Neural progenitor cell (in vitro differentiated cells): ENCODE data around the gene SSBP4. TPM values are rescaled to one million over a fixed set of nuclear protein-coding genes. Genes with fewer than 3 reads are reported as not detected.

Source experiments
- DNase-seq: peaks from one replicate; pipeline ENCODE4 v3.0.0-alpha.2; 2016; ENCODE audit warnings: low spot score
- H2AFZ ChIP-seq: fragments of 200-600 bp; sonication (generic); replicated peaks from 2 replicates; pipeline ENCODE4 v1.6.1; 2016; ENCODE audit warnings: antibody characterized with exemption
- H3F3A ChIP-seq: fragments of 200-600 bp; sonication (generic); 2 replicates; pipeline ENCODE4 v1.6.1; 2016; ENCODE audit warnings: antibody characterized with exemption, low read depth
- H3K27ac ChIP-seq: fragments of 200-600 bp; sonication (generic); 2 replicates; pipeline ENCODE4 v1.5.1; 2016; ENCODE audit warnings: mild to moderate bottlenecking
- H3K27me3 ChIP-seq: fragments of 200-600 bp; sonication (generic); 2 replicates; pipeline ENCODE4 v1.6.1; 2016; ENCODE audit warnings: mild to moderate bottlenecking, moderate library complexity
- H3K36me3 ChIP-seq: fragments of 200-600 bp; sonication (generic); 2 replicates; pipeline ENCODE4 v1.5.1; 2016
- H3K4me1 ChIP-seq: fragments of 200-600 bp; sonication (generic); 2 replicates; pipeline ENCODE4 v1.6.1; 2016; ENCODE audit warnings: mixed run types
- H3K4me2 ChIP-seq: fragments of 200-600 bp; sonication (generic); 2 replicates; pipeline ENCODE4 v1.6.1; 2016
- H3K4me3 ChIP-seq: fragments of 200-600 bp; sonication (generic); 2 replicates; pipeline ENCODE4 v1.5.1; 2016
- H3K79me2 ChIP-seq: fragments of 200-600 bp; sonication (generic); 2 replicates; pipeline ENCODE4 v1.6.1; 2016; ENCODE audit warnings: low read depth
- H3K9ac ChIP-seq: fragments of 200-600 bp; sonication (generic); 2 replicates; pipeline ENCODE4 v1.6.1; 2016
- H3K9me3 ChIP-seq: fragments of 200-600 bp; sonication (generic); 2 replicates; pipeline ENCODE4 v1.5.1; 2016; ENCODE audit warnings: low read depth
- H4K20me1 ChIP-seq: fragments of 200-600 bp; sonication (generic); 2 replicates; pipeline ENCODE4 v1.6.1; 2016; ENCODE audit warnings: low read depth
- H3K27ac Mint-ChIP-seq: 3 replicates; pipeline ENCODE4 v1.8.0; 2021; ENCODE audit warnings: mixed read lengths
- H3K27me3 Mint-ChIP-seq: 2 replicates; pipeline ENCODE4 v1.8.0; 2022; ENCODE audit warnings: low read depth, mild to moderate bottlenecking, inconsistent platforms, moderate library complexity, mixed read lengths; ENCODE audit not compliant: insufficient read depth
- H3K36me3 Mint-ChIP-seq: 3 replicates; pipeline ENCODE4 v1.8.0; 2021; ENCODE audit warnings: mixed read lengths
- H3K4me1 Mint-ChIP-seq: 3 replicates; pipeline ENCODE4 v1.8.0; 2021; ENCODE audit warnings: mixed read lengths
- H3K4me3 Mint-ChIP-seq: 3 replicates; pipeline ENCODE4 v1.8.0; 2021; ENCODE audit warnings: mild to moderate bottlenecking, moderate library complexity, mixed read lengths
- H3K9me3 Mint-ChIP-seq: 3 replicates; pipeline ENCODE4 v1.8.0; 2020; ENCODE audit warnings: mixed read lengths
- EZH2 ChIP-seq: fragments of 200-600 bp; sonication (generic); IDR thresholded peaks from 2 replicates; pipeline ENCODE4 v1.6.1; 2017; ENCODE audit warnings: antibody characterized with exemption, mild to moderate bottlenecking, moderate library complexity
- EZH2phosphoT487 ChIP-seq: fragments of 200-600 bp; sonication (generic); IDR thresholded peaks from 2 replicates; pipeline ENCODE4 v1.6.1; 2017; ENCODE audit warnings: antibody characterized with exemption
- total RNA-seq: library from RNA; depleted of rRNA; stranded (reverse); fragments of >200 nt; gene quantifications from 2 replicates; pipeline ENCODE4 v1.2.3, GENCODE V29; 2015; ENCODE audit warnings: low replicate concordance
- TF ChIP-seq, protein P1 (sequence below): fragments of 200-600 bp; sonication (generic); IDR thresholded peaks from 2 replicates; pipeline ENCODE4 v1.5.1; 2017; ENCODE audit warnings: antibody characterized with exemption, mild to moderate bottlenecking

The SSBP4 gene
- total RNA-seq, 1 donor from 2014 or later, result 21.1 TPM

DNA sequence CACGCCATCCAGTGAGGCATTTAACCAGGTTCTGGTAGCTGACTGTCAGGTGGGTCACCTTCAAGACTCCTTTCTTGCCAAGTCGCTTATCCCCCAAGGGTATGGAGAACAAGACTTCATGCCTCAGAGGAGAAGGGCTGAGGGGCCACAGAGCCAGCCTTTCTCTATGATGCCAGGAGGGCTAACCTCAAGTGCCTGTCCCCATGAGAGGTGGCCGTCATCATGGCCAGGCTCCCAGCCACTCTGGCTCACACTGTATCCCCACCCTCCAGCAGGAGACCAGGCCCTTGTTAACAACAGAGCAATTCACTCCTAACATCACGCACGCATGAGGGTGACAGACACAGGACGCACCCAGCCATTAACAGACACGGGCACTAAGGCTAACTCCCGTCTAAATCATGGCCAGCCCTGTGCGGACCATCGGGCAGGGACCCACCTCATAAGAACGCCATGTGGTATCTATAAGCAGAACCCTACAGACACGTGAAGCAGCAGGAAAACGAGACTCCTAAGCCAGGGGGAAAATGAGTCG is 57.4 kb downstream of the SSBP4 start:
- Mint-ChIP-seq H3K4me3 (peak overlapping the region; percentile 12), H3K27me3 (no peaks in the 10 kb centered on the region), H3K36me3 (peaks cover 7% of the 10 kb centered on the region), H3K27ac (peak overlapping the region; percentile 7), H3K9me3 (peaks cover 6% of the 10 kb centered on the region), H3K4me1 (peaks cover 22% of the 10 kb centered on the region)
- Histone ChIP-seq H3K9ac (no peak overlapping the region), H3K27ac (no peak overlapping the region), H3F3A (no peaks in the 10 kb centered on the region), H3K79me2 (peaks cover 9% of the 10 kb centered on the region), H3K36me3 (no peaks in the 10 kb centered on the region), H3K4me3 (no peak overlapping the region), H2AFZ (no peak overlapping the region), H3K4me1 (no peaks in the 10 kb centered on the region), H4K20me1 (peaks cover 34% of the 10 kb centered on the region), H3K9me3 (no peaks in the 10 kb centered on the region), H3K27me3 (no peaks in the 10 kb centered on the region), H3K4me2 (no peak overlapping the region)
- TF ChIP-seq EZH2phosphoT487 (no peak), EZH2 (no peak)
- TF ChIP-seq, protein P1, sequence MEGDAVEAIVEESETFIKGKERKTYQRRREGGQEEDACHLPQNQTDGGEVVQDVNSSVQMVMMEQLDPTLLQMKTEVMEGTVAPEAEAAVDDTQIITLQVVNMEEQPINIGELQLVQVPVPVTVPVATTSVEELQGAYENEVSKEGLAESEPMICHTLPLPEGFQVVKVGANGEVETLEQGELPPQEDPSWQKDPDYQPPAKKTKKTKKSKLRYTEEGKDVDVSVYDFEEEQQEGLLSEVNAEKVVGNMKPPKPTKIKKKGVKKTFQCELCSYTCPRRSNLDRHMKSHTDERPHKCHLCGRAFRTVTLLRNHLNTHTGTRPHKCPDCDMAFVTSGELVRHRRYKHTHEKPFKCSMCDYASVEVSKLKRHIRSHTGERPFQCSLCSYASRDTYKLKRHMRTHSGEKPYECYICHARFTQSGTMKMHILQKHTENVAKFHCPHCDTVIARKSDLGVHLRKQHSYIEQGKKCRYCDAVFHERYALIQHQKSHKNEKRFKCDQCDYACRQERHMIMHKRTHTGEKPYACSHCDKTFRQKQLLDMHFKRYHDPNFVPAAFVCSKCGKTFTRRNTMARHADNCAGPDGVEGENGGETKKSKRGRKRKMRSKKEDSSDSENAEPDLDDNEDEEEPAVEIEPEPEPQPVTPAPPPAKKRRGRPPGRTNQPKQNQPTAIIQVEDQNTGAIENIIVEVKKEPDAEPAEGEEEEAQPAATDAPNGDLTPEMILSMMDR, result no peak
- DNase-seq, result no peak

DNA sequence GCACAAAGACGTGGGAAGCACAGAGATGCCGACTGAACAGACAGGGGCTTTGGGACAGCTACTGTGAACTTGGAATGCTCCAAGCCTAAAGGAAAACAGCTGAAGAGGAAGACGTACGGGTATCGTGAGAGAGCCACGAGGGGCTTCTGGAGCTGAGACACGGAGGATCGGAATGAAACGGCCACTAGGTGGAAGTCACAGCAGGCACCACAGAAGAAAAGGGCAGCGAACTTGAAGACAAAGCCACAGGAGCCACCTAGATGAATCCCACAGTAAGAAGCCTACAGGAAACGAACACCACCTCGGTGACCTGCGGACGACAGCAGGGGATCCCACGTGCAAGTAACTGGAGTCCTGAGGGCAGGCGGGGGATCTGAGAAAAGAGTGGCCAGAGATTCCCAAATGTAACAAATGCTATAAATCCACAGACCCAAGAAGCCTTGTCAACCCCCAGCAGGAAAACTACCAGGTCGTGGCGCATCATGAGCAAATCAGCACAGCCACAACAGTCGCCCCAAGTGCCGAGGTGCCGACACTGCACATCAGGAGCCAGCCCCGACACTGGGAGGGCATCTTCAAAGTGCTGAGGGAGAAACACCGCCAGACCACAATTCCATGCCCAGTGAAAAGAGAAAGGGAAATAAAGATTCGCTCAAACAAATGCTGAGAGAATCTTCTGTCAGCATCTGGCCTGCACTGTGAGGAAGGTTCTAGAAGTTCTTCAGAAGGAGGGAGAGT is 58.0 kb downstream of the SSBP4 start:
- Mint-ChIP-seq H3K4me3 (peak overlapping the region; percentile 11), H3K9me3 (peaks cover 6% of the 10 kb centered on the region), H3K27ac (peak overlapping the region; percentile 7), H3K4me1 (peaks cover 22% of the 10 kb centered on the region), H3K36me3 (peaks cover 7% of the 10 kb centered on the region), H3K27me3 (no peaks in the 10 kb centered on the region)
- Histone ChIP-seq H3K4me1 (no peaks in the 10 kb centered on the region), H3F3A (no peaks in the 10 kb centered on the region), H3K4me2 (no peak overlapping the region), H3K27me3 (no peaks in the 10 kb centered on the region), H3K27ac (no peak overlapping the region), H3K9me3 (no peaks in the 10 kb centered on the region), H4K20me1 (peaks cover 34% of the 10 kb centered on the region), H3K36me3 (no peaks in the 10 kb centered on the region), H3K9ac (no peak overlapping the region), H2AFZ (no peak overlapping the region), H3K4me3 (no peak overlapping the region), H3K79me2 (peaks cover 9% of the 10 kb centered on the region)
- TF ChIP-seq, protein P1, result peak; percentile 15
- TF ChIP-seq EZH2 (no peak), EZH2phosphoT487 (no peak)
- no peak for DNase-seq

DNA sequence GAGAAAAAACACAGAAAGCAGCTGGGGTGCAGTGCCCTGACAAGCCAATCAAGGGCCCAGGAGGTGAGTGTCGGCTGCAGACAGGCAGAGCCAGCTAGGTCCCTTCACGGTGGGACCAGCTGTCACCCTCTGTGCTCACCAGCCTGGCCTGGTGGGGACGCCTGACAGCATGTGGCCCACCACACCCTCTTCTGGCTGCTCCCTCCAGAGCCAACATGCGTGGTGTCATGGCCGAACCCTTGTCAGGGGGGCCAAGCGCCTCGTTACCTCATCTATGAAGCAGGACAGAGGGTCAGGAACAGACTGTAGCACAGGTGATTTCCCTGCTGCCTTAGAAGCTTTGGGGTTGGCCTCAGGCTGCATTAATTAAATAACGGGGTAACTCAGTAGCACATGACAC is 58.8 kb downstream of the SSBP4 start:
- H3K4me1 Mint-ChIP-seq, result peaks cover 23% of the 10 kb centered on the region
- Histone ChIP-seq H2AFZ (no peak overlapping the region), H3K79me2 (peaks cover 9% of the 10 kb centered on the region), H3K9ac (no peak overlapping the region), H3K27me3 (no peaks in the 10 kb centered on the region), H3F3A (no peaks in the 10 kb centered on the region), H3K4me1 (no peaks in the 10 kb centered on the region), H3K27ac (no peak overlapping the region), H3K4me3 (no peak overlapping the region), H4K20me1 (peaks cover 34% of the 10 kb centered on the region), H3K4me2 (no peak overlapping the region), H3K9me3 (no peaks in the 10 kb centered on the region), H3K36me3 (no peaks in the 10 kb centered on the region)
- no peak overlapping the region for H3K27ac Mint-ChIP-seq
- peak overlapping the region; percentile 42 for H3K4me3 Mint-ChIP-seq
- DNase-seq, result no peak
- peaks cover 7% of the 10 kb centered on the region for H3K36me3 Mint-ChIP-seq
- TF ChIP-seq EZH2phosphoT487 (no peak), EZH2 (no peak)
- TF ChIP-seq, protein P1, result no peak
- peaks cover 6% of the 10 kb centered on the region for H3K9me3 Mint-ChIP-seq
- H3K27me3 Mint-ChIP-seq, result no peaks in the 10 kb centered on the region
